HG02884 (cell line): ENCODE data around the gene P4HA1.

ENCODE experiments used
- ATAC-seq: cut with Tn5 transposase; IDR thresholded peaks from one replicate; pipeline ENCODE4 v1.9.1; 2021; ENCODE audit warnings: mild to moderate bottlenecking, moderate library complexity; ENCODE audit not compliant: unreplicated experiment

P4HA1 gene

GRCh38 chr10:72981028-72981881 lies 115.4 kb downstream of the P4HA1 start:
- no peak for ATAC-seq

GRCh38 chr10:72980348-72980747 lies 116.3 kb downstream of the P4HA1 start:
- no peak for ATAC-seq

- no peak for ATAC-seq
These were observed 117.0 kb downstream of the P4HA1 start for GRCh38 chr10:72979709-72980108.

GRCh38 chr10:72976886-72977285 lies 119.8 kb downstream of the P4HA1 start:
- no peak for ATAC-seq
